Ramos (cell line): ENCODE measurements around the gene KISS1R.

Source experiments
- in situ Hi-C: fragments of 300-500 bp; cut with MboI; formaldehyde crosslinking; loops from one replicate; pipeline ENCODE4 v1.14.3; 2022; ENCODE audit warnings: low sequenced_read_pairs; ENCODE audit not compliant: unreplicated experiment

The KISS1R gene

GRCh38 chr19:899336-900042, 17.6 kb upstream of the KISS1R start:
- in situ Hi-C loops, result no loop called here

GRCh38 chr19:900043-900301, 17.2 kb upstream of the KISS1R start:
- in situ Hi-C loops, result no loop called here

DNA sequence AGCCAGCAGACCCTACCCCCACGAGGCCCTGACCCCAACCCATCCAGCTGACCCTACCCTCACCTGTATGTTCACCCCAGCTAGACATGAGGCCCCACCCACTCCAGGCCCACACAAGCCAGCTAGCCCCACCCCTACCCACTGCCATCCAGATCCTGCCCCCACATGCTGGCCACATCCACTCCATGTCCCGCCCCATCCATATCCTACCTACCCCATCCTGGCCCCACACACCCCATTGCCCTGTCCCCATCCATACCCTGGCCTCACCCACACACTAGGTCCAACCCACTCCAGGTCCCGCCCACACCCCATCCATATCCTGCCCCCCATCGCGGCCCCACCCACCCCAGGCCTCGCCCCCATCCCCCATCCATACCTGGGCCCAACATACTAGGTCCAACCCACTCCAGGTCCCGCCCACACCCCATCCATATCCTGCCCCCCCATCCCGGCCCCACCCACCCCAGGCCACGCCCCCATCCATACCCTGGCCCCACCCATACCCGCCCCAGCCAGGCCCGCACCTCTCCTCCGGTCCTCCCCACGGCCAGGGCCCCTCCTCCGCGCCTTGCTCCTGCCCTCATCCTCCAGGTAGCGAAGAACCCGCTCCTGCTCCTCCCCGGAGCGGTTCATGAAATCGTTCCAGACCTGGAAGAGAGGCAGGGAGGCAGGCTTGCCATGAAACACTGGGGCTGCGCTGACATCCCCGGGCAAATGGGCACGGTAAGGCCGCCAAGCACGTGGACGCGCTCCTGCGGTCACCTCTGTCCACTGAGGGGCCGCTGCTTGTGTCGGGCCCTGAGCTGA, 16.6 kb upstream of the KISS1R start:
- in situ Hi-C loops, result no loop called here

- in situ Hi-C loops, result no loop called here
These were observed 15.7 kb upstream of the KISS1R start for GRCh38 chr19:901216-902092.

- in situ Hi-C loops, result no loop called here
These were observed 15.1 kb upstream of the KISS1R start for GRCh38 chr19:902093-902370.

- in situ Hi-C loops, result no loop called here
These were observed 14.5 kb upstream of the KISS1R start for GRCh38 chr19:902446-903226.

DNA sequence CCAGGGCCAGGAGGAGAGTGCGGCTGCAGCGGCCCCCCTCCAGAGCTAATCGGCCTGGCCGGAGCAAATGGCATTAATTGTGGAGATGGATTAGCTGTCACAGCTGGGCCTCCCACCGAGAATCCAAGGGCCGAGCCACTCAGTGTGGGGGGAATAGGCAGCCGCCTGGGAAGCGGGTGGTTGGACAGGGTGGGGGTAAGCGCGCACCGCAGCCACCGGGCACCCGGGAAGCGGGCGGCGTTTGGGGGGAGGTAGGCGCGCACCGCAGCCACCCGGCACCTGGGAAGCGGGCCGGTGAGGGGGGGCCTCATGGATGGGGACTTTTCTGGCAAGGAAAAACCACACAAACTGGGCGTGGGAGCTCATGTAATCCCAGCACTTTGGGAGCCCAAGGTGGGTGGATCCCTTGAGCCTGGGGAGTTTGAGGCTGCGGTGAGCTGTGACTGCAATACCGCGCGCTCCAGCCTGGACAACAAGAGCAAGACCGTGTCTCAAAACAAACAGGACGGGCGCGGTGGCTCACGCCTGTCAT, 13.8 kb upstream of the KISS1R start:
- in situ Hi-C loops, result no loop called here

GRCh38 chr19:904545-904944, 12.6 kb upstream of the KISS1R start:
- in situ Hi-C loops, result no loop called here

GRCh38 chr19:906480-906879, 10.7 kb upstream of the KISS1R start:
- in situ Hi-C loops, result no loop called here

- in situ Hi-C loops, result no loop called here
These were observed 9.8 kb upstream of the KISS1R start for GRCh38 chr19:907183-907853.

- in situ Hi-C loops, result no loop called here
These were observed 5.7 kb upstream of the KISS1R start for GRCh38 chr19:911197-912033.

DNA sequence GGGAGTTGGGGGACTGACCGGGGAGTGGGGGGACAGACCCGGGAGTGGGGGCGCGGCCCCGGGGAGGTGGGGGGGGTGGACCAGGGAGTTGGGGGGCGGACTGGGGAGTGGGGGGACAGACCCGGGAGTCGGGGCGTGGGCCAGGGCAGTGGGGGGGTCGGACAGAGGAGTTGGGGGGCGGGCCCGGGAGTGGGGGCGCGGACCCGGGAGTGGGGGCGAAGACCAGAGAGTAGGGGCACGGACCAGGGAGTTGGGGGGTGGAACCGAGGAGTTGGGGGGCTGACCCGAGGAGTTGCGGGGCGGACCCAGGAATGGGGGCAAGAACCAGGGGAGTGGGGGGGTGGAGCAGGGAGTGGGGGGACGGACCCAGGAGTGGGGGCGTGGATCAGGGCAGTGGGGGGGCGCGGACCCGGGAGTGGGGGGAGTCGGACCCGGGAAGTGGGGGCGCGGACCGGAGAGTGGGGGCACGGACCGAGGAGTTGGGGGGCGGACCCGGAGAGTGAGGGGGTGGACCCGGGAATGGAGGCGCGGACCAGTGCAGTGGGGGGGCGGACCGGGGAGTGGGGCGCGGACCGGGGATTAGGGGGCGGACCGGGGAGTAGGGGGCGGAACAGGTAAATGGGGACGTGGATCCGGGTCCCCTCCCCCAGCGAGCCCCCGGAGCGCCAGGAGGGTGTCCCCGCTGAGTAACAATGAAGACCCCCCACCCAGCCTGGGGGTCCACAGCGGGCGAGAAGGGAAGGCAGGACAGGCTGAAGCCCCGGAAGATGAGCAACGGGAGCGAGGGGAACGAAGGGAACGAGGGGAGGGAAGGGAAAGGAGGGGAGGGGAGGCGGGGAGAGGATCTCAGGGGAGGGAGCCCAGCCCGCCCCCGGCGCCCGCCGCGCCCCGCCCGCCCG, 4.7 kb upstream of the KISS1R start:
- in situ Hi-C loops, result no loop called here

- in situ Hi-C loops, result no loop called here
These were observed 3.9 kb upstream of the KISS1R start, which contains the start of gene R3HDM4 for GRCh38 chr19:913080-913748. Gene R3HDM4 (minus strand): TSS chr19:913219. CDS start chr19:913157, 62 bp downstream.

GRCh38 chr19:916645-917322, 349 bp upstream of the KISS1R start:
- in situ Hi-C loops, result no loop called here

DNA sequence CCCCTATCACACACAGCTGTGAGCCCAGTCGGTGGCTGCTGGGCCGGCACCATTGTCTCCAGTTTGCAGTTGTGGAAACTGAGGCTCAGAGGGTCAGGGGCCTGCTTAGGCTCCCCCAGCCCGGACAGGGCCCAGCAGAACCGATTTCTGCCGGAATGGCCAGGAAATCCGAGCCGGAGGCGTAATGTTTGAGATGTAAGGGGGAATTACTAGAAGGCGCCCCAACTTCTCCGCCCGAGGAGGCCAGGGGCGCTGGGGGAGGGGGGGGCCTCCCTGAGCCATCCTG, 962 bp downstream of the KISS1R start:
- in situ Hi-C loops, result no loop called here

GRCh38 chr19:918481-919198, 1.5 kb downstream of the KISS1R start:
- in situ Hi-C loops, result no loop called here
